ENCODE results near the gene CPNE7.

Gene CPNE7

DNA sequence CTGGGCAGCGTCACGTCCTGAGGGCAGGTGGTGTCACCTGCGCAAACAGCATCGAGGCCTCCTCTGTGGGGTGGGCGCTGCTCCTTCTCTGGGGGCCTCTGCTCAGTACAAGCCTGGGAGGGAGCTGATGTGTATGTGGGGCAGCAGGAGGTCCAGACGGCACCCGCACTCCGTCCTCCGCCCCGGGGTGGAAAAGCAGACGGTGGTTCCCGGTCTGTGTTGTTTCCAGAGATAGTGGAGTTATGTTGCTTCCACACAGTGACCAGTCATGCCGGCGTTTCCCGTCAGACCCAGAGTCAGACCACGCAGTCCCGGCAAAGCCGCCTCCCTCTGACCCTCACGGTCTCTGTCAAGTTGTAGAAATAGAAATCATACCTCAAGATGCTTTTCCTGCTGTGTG, 28.8 kb upstream of the CPNE7 start:
- Histone ChIP-seq H3K9ac (ENCODE audit: insufficient read length) (no peak overlapping the region), H3K9me3 (ENCODE audit: low read depth, low read length) (no peaks in the 10 kb centered on the region), H3K36me3 (ENCODE audit: insufficient read depth, low read length) (no peaks in the 10 kb centered on the region), H3K27ac (no peak overlapping the region), H3K4me3 (no peak overlapping the region)
- TF ChIP-seq FOXP2 (optimal IDR thresholded peaks at IDR 0.05; ENCODE audit: control extremely low read depth, extremely low read length, insufficient read depth) (no peak), POLR2AphosphoS5 (IDR thresholded peaks at IDR 0.05; ENCODE audit: borderline replicate concordance, low read depth, low read length) (no peak)
- DNase-seq (ENCODE audit: low read depth, low spot score), result no peak

GRCh38 chr16:89547291-89547690, 28.3 kb upstream of the CPNE7 start:
- Histone ChIP-seq H3K9me3 (ENCODE audit: low read depth, low read length) (no peaks in the 10 kb centered on the region), H3K27ac (no peak overlapping the region), H3K9ac (ENCODE audit: insufficient read length) (no peak overlapping the region), H3K36me3 (ENCODE audit: insufficient read depth, low read length) (no peaks in the 10 kb centered on the region), H3K4me3 (no peak overlapping the region)
- no peak for DNase-seq (ENCODE audit: low read depth, low spot score)
- TF ChIP-seq POLR2AphosphoS5 (IDR thresholded peaks at IDR 0.05; ENCODE audit: borderline replicate concordance, low read depth, low read length) (no peak), FOXP2 (optimal IDR thresholded peaks at IDR 0.05; ENCODE audit: control extremely low read depth, extremely low read length, insufficient read depth) (no peak), EZH2 (IDR thresholded peaks at IDR 0.05) (no peak)

DNA sequence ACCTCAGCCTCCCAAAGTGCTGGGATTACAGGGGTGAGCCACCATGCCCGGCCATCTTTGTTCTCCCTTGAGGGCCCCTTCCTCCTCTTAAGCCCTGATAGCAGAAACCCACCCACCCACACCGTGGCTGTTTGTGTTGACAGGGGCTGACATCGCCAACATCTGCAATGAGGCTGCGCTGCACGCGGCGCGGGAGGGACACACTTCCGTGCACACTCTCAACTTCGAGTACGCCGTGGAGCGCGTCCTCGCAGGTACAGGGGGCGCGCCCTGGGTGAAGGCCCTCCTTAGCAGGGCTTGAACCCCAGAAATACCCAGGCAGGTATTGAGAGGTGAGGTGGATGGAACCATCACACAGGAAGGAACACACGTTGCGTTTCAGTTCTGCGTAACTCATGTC, 27.7 kb upstream of the CPNE7 start:
- DNase-seq (ENCODE audit: low read depth, low spot score), result no peak
- H3K27ac ChIP-seq, result no peak overlapping the region
- H3K9me3 ChIP-seq (ENCODE audit: low read depth, low read length), result no peaks in the 10 kb centered on the region
- H3K4me3 ChIP-seq, result no peak overlapping the region
- TF ChIP-seq FOXP2 (optimal IDR thresholded peaks at IDR 0.05; ENCODE audit: control extremely low read depth, extremely low read length, insufficient read depth) (no peak), POLR2AphosphoS5 (IDR thresholded peaks at IDR 0.05; ENCODE audit: borderline replicate concordance, low read depth, low read length) (no peak), EZH2 (IDR thresholded peaks at IDR 0.05) (no peak)
- no peaks in the 10 kb centered on the region for H3K36me3 ChIP-seq (ENCODE audit: insufficient read depth, low read length)
- H3K9ac ChIP-seq (ENCODE audit: insufficient read length), result no peak overlapping the region

DNA sequence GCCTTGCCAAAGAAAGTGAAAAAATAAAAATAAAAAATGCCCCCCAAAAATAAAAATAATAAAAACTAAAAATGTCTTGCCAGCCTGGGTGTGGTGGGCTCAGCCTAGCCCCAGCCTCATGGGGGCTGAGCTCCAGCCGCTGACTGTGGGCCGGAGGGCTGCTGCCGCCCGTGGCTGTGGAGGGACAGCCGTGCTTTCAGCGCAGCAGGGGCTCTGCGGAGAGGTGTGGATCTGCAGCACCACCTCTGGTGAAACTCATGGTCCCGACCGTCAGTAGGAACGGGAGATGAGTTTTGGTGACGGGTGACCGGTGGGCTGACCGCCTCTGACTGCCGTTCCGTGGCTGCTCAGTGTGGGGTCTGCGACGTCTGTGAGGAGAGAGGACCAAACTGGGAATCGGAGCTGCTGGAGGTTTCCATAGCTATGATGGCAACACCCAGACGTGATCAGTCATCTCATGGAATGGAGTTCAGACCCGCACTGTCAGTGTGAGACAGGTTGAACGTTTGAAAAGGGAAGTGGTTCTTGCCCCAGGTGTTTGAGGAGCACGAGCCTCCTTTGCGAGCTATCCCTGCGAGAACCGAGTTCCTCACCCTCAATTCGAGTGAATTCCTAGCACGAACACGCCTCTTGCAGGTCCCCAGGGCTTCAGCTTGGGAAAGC, 27.1 kb upstream of the CPNE7 start:
- H3K27ac ChIP-seq, result no peak overlapping the region
- no peak overlapping the region for H3K4me3 ChIP-seq
- no peaks in the 10 kb centered on the region for H3K9me3 ChIP-seq (ENCODE audit: low read depth, low read length)
- TF ChIP-seq FOXP2 (optimal IDR thresholded peaks at IDR 0.05; ENCODE audit: control extremely low read depth, extremely low read length, insufficient read depth) (no peak), EZH2 (IDR thresholded peaks at IDR 0.05) (no peak), POLR2AphosphoS5 (IDR thresholded peaks at IDR 0.05; ENCODE audit: borderline replicate concordance, low read depth, low read length) (no peak)
- DNase-seq (ENCODE audit: low read depth, low spot score), result no peak
- H3K36me3 ChIP-seq (ENCODE audit: insufficient read depth, low read length), result no peaks in the 10 kb centered on the region
- H3K9ac ChIP-seq (ENCODE audit: insufficient read length), result no peak overlapping the region

DNA sequence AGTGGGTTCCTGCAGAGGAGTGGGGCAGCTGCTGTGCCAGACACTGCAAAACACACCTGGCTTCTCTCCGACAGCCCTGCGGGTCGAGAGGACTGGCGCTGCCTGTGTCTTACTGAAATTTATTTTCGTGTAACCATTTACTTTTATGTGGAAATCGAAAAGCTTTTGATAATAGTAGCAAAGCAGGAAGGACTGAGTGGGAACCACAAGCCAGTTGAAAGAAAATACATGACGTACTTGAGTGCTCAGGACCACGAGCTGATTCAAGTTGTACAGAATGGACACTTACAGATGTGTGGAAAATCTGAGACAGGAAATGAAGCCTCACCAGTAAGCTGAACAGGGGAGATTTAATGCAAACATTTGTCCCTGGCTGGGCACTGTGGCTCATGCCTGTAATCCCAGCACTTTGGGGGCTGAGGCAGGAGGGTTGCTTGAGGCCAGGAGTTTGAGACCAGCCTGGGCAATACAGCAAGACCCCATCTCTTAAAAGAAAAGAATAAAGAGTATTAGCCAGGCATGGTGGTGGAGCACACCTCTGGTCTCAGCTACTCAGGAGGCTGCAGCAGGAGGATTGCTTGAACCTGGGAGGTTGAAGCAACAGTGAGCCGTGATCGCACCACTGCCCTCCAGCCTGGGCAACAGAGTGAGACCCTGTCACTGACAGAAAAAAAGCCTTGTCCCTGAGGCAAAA, 26.4 kb upstream of the CPNE7 start:
- H3K36me3 ChIP-seq (ENCODE audit: insufficient read depth, low read length), result no peaks in the 10 kb centered on the region
- DNase-seq (ENCODE audit: low read depth, low spot score), result no peak
- no peaks in the 10 kb centered on the region for H3K9me3 ChIP-seq (ENCODE audit: low read depth, low read length)
- TF ChIP-seq POLR2AphosphoS5 (IDR thresholded peaks at IDR 0.05; ENCODE audit: borderline replicate concordance, low read depth, low read length), result no peak
- no peak for TF ChIP-seq FOXP2 (optimal IDR thresholded peaks at IDR 0.05; ENCODE audit: control extremely low read depth, extremely low read length, insufficient read depth)
- TF ChIP-seq EZH2 (IDR thresholded peaks at IDR 0.05), result no peak
- H3K4me3 ChIP-seq, result no peak overlapping the region
- H3K27ac ChIP-seq, result no peak overlapping the region
- H3K9ac ChIP-seq (ENCODE audit: insufficient read length), result no peak overlapping the region

- H3K9me3 ChIP-seq (ENCODE audit: low read depth, low read length), result no peaks in the 10 kb centered on the region
- H3K36me3 ChIP-seq (ENCODE audit: insufficient read depth, low read length), result no peaks in the 10 kb centered on the region
- H3K9ac ChIP-seq (ENCODE audit: insufficient read length), result no peak overlapping the region
- no peak overlapping the region for H3K4me3 ChIP-seq
- no peak overlapping the region for H3K27ac ChIP-seq
- no peak for DNase-seq (ENCODE audit: low read depth, low spot score)
- no peak for TF ChIP-seq EZH2 (IDR thresholded peaks at IDR 0.05)
- no peak for TF ChIP-seq FOXP2 (optimal IDR thresholded peaks at IDR 0.05; ENCODE audit: control extremely low read depth, extremely low read length, insufficient read depth)
- no peak for TF ChIP-seq POLR2AphosphoS5 (IDR thresholded peaks at IDR 0.05; ENCODE audit: borderline replicate concordance, low read depth, low read length)
Measured at GRCh38 chr16:89550421-89551007, 25.0 kb upstream of the CPNE7 start.

GRCh38 chr16:89552329-89552728, 23.2 kb upstream of the CPNE7 start:
- no peaks in the 10 kb centered on the region for H3K9me3 ChIP-seq (ENCODE audit: low read depth, low read length)
- no peaks in the 10 kb centered on the region for H3K36me3 ChIP-seq (ENCODE audit: insufficient read depth, low read length)
- TF ChIP-seq EZH2 (IDR thresholded peaks at IDR 0.05), result no peak
- no peak for TF ChIP-seq FOXP2 (optimal IDR thresholded peaks at IDR 0.05; ENCODE audit: control extremely low read depth, extremely low read length, insufficient read depth)
- no peak for TF ChIP-seq POLR2AphosphoS5 (IDR thresholded peaks at IDR 0.05; ENCODE audit: borderline replicate concordance, low read depth, low read length)
- H3K4me3 ChIP-seq, result no peak overlapping the region
- no peak for DNase-seq (ENCODE audit: low read depth, low spot score)
- H3K27ac ChIP-seq, result no peak overlapping the region
- no peak overlapping the region for H3K9ac ChIP-seq (ENCODE audit: insufficient read length)

GRCh38 chr16:89552913-89553312, 22.6 kb upstream of the CPNE7 start:
- H3K9me3 ChIP-seq (ENCODE audit: low read depth, low read length), result no peaks in the 10 kb centered on the region
- no peak for DNase-seq (ENCODE audit: low read depth, low spot score)
- H3K36me3 ChIP-seq (ENCODE audit: insufficient read depth, low read length), result no peaks in the 10 kb centered on the region
- TF ChIP-seq FOXP2 (optimal IDR thresholded peaks at IDR 0.05; ENCODE audit: control extremely low read depth, extremely low read length, insufficient read depth), result no peak
- TF ChIP-seq POLR2AphosphoS5 (IDR thresholded peaks at IDR 0.05; ENCODE audit: borderline replicate concordance, low read depth, low read length), result no peak
- no peak for TF ChIP-seq EZH2 (IDR thresholded peaks at IDR 0.05)
- no peak overlapping the region for H3K4me3 ChIP-seq
- H3K27ac ChIP-seq, result no peak overlapping the region
- H3K9ac ChIP-seq (ENCODE audit: insufficient read length), result no peak overlapping the region
